Loucy (cell line): ENCODE data around the gene PFKL.

ENCODE experiments used
- H2AFZ ChIP-seq: fragments of 200-600 bp; sonication (generic); 2 replicates; pipeline ENCODE4 v1.6.0; 2016; ENCODE audit warnings: antibody characterized with exemption, mild to moderate bottlenecking, low read length, moderate library complexity
- H3F3A ChIP-seq: fragments of 200-600 bp; 2 replicates; pipeline ENCODE4 v1.6.0; 2016; ENCODE audit warnings: antibody characterized with exemption, low read depth, mild to moderate bottlenecking
- H3K27me3 ChIP-seq: fragments of 200-600 bp; sonication (generic); 2 replicates; pipeline ENCODE4 v1.6.1; 2014; ENCODE audit warnings: low read length, mild to moderate bottlenecking; ENCODE audit not compliant: insufficient read depth, poor library complexity, severe bottlenecking
- H3K36me3 ChIP-seq: fragments of 200-600 bp; sonication (generic); 2 replicates; pipeline ENCODE4 v1.6.1; 2016; ENCODE audit warnings: low read length; ENCODE audit not compliant: insufficient read depth
- H3K4me1 ChIP-seq: fragments of 200-600 bp; sonication (generic); 2 replicates; pipeline ENCODE4 v1.5.1; 2014; ENCODE audit warnings: low read length, mild to moderate bottlenecking; ENCODE audit not compliant: insufficient read depth, poor library complexity, severe bottlenecking
- H3K4me2 ChIP-seq: fragments of 200-600 bp; sonication (generic); 2 replicates; pipeline ENCODE4 v1.6.0; 2014; ENCODE audit warnings: antibody characterized with exemption, low read length, low read depth, mild to moderate bottlenecking; ENCODE audit not compliant: poor library complexity, severe bottlenecking
- H3K4me3 ChIP-seq: fragments of 200-600 bp; sonication (generic); 2 replicates; pipeline ENCODE4 v1.5.1; 2014; ENCODE audit warnings: low read length, mild to moderate bottlenecking, mixed read lengths; ENCODE audit not compliant: poor library complexity, severe bottlenecking
- H3K79me2 ChIP-seq: fragments of 200-600 bp; sonication (generic); 2 replicates; pipeline ENCODE4 v1.6.1; 2014; ENCODE audit warnings: low read length; ENCODE audit not compliant: insufficient read depth
- H3K9ac ChIP-seq: fragments of 200-600 bp; sonication (generic); 2 replicates; pipeline ENCODE4 v1.6.0; 2014; ENCODE audit warnings: mild to moderate bottlenecking, low read depth, low read length, moderate library complexity; ENCODE audit not compliant: poor library complexity, severe bottlenecking
- H3K9me2 ChIP-seq: fragments of 200-600 bp; sonication (generic); replicated peaks from 2 replicates; pipeline ENCODE4 v1.6.1; 2016; ENCODE audit warnings: low read depth, low read length, mixed read lengths
- H3K9me3 ChIP-seq: fragments of 200-600 bp; sonication (generic); 2 replicates; pipeline ENCODE4 v1.6.1; 2014; ENCODE audit warnings: mild to moderate bottlenecking, antibody characterized with exemption, low read length, low read depth; ENCODE audit not compliant: insufficient read depth
- H4K20me1 ChIP-seq: fragments of 200-600 bp; sonication (generic); 2 replicates; pipeline ENCODE4 v1.6.0; 2014; ENCODE audit warnings: antibody characterized with exemption, low read length, mild to moderate bottlenecking; ENCODE audit not compliant: insufficient read depth, poor library complexity, severe bottlenecking
- CTCF ChIP-seq: fragments of 200-600 bp; sonication (generic); conservative IDR thresholded peaks from 2 replicates; pipeline ENCODE4 v1.5.1; 2014; ENCODE audit warnings: mild to moderate bottlenecking, antibody characterized with exemption, low read length
- EZH2phosphoT487 ChIP-seq: fragments of 200-600 bp; IDR thresholded peaks from 2 replicates; pipeline ENCODE4 v1.6.1; 2018; ENCODE audit warnings: antibody characterized with exemption, mild to moderate bottlenecking, moderate library complexity, borderline replicate concordance

Gene PFKL

DNA sequence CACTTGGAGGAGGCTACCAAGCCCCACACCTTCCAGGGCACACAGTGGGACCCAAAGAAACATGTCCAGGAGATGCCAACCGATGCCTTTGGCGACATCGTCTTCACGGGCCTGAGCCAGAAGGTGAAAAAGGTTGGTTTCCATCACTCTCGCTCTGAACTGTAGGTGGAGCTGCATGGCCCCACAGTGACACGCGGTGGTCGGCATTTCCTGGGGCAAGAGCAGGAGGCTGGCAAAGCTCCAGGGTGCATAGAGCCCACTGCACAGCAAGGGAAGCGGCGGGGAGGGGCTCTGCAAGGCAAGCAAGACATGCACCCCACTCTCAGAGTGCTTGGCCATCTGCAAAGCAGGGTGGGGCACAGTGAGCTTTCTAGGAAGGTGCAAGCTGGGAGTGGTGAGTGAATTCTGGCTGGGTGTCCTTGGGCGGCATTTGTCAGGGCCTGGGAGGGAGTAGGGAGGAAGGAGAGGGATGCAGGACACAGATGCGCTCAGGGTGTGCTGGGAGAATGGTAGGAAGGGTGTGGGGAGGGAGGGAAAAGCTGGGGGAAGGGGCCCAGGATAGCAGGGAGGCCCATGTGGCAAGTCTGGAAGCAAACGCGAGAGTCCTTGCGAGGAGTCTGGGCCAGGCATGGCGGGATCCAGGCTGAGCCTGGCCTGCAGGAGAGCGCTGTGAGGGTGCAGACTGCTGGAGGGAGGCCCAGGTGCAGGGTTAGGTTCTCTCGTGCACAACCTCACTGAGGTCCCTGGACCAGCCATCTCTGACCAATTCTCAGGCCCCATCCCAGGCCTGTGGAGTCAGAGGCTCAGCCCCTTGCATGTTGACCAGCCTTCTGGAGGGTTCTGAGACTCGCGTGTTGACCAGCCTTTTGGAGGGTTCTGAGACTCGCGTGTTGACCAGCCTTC, 64.5 kb downstream of the PFKL start:
- H3K9ac ChIP-seq = no peak overlapping the region
- H3K9me3 ChIP-seq = peaks cover 6% of the 10 kb centered on the region; the same call in 1 of the 2 replicates
- H4K20me1 ChIP-seq = no peaks in the 10 kb centered on the region
- no peak overlapping the region for H2AFZ ChIP-seq
- H3K4me1 ChIP-seq = no peaks in the 10 kb centered on the region
- H3K9me2 ChIP-seq = no peaks in the 10 kb centered on the region
- H3K27me3 ChIP-seq = no peaks in the 10 kb centered on the region
- no peak overlapping the region for H3K4me3 ChIP-seq
- no peaks in the 10 kb centered on the region for H3K36me3 ChIP-seq
- H3K4me2 ChIP-seq = no peak overlapping the region
- no peak for TF ChIP-seq CTCF
- no peak for TF ChIP-seq EZH2phosphoT487
- no peaks in the 10 kb centered on the region for H3K79me2 ChIP-seq
- H3F3A ChIP-seq = no peaks in the 10 kb centered on the region

- Histone ChIP-seq H3K9me3 (peaks cover 9% of the 10 kb centered on the region; the same call in 1 of the 2 replicates), H2AFZ (no peak overlapping the region), H4K20me1 (no peaks in the 10 kb centered on the region), H3K9me2 (no peaks in the 10 kb centered on the region), H3K4me1 (no peaks in the 10 kb centered on the region), H3K4me2 (no peak overlapping the region), H3K27me3 (no peaks in the 10 kb centered on the region), H3K4me3 (no peak overlapping the region), H3K9ac (no peak overlapping the region), H3K79me2 (no peaks in the 10 kb centered on the region), H3F3A (no peaks in the 10 kb centered on the region), H3K36me3 (no peaks in the 10 kb centered on the region)
- no peak for TF ChIP-seq EZH2phosphoT487
- no peak for TF ChIP-seq CTCF
These were observed 65.6 kb downstream of the PFKL start for GRCh38 chr21:44365251-44365966.

GRCh38 chr21:44365967-44366585, 66.2 kb downstream of the PFKL start:
- H3K4me2 ChIP-seq = no peak overlapping the region
- no peak for TF ChIP-seq EZH2phosphoT487
- TF ChIP-seq CTCF = no peak
- H3K9me3 ChIP-seq = peaks cover 10% of the 10 kb centered on the region; the same call in 1 of the 2 replicates
- no peaks in the 10 kb centered on the region for H3F3A ChIP-seq
- no peaks in the 10 kb centered on the region for H3K9me2 ChIP-seq
- H3K4me1 ChIP-seq = no peaks in the 10 kb centered on the region
- no peak overlapping the region for H2AFZ ChIP-seq
- no peaks in the 10 kb centered on the region for H3K79me2 ChIP-seq
- no peak overlapping the region for H3K4me3 ChIP-seq
- H3K27me3 ChIP-seq = no peaks in the 10 kb centered on the region
- no peaks in the 10 kb centered on the region for H3K36me3 ChIP-seq
- H3K9ac ChIP-seq = no peak overlapping the region
- no peaks in the 10 kb centered on the region for H4K20me1 ChIP-seq
